Glutamatergic neuron (in vitro differentiated cells): ENCODE results near the gene COL17A1. TPM values are rescaled to one million over a fixed set of nuclear protein-coding genes. Genes with fewer than 3 reads are reported as not detected.

Experiments used
- DNase-seq: peaks from one replicate; pipeline ENCODE4 v3.0.0; 2022
- H3K27ac Mint-ChIP-seq: one replicate; pipeline ENCODE4 v1.8.0; 2020; ENCODE audit warnings: mild to moderate bottlenecking, mixed read lengths, inconsistent platforms; ENCODE audit not compliant: unreplicated experiment
- H3K27me3 Mint-ChIP-seq: one replicate; pipeline ENCODE4 v1.8.0; 2020; ENCODE audit warnings: mild to moderate bottlenecking, moderate library complexity, mixed read lengths, inconsistent platforms; ENCODE audit not compliant: unreplicated experiment
- H3K36me3 Mint-ChIP-seq: one replicate; pipeline ENCODE4 v1.8.0; 2020; ENCODE audit warnings: mild to moderate bottlenecking, mixed read lengths, inconsistent platforms; ENCODE audit not compliant: unreplicated experiment
- H3K4me1 Mint-ChIP-seq: one replicate; pipeline ENCODE4 v1.8.0; 2020; ENCODE audit warnings: mild to moderate bottlenecking, low read depth, mixed read lengths, inconsistent platforms; ENCODE audit not compliant: unreplicated experiment
- H3K4me3 Mint-ChIP-seq: one replicate; pipeline ENCODE4 v1.8.0; 2020; ENCODE audit warnings: mild to moderate bottlenecking, mixed read lengths, inconsistent platforms; ENCODE audit not compliant: unreplicated experiment
- H3K9me3 Mint-ChIP-seq: one replicate; pipeline ENCODE4 v1.8.0; 2020; ENCODE audit warnings: mild to moderate bottlenecking, moderate library complexity, mixed read lengths, inconsistent platforms; ENCODE audit not compliant: unreplicated experiment
- total RNA-seq: library from RNA; stranded (reverse); fragmentation: NEBNext Ultra II Directional; extraction: Animal tissue kit (Norgen Biotek cat#: 25700); gene quantifications from one replicate; pipeline ENCODE4 v1.2.1, GENCODE V29; 2021; ENCODE audit not compliant: unreplicated experiment
- TF ChIP-seq, protein P1 (sequence below): fragments of 200-600 bp; sonication (generic); IDR thresholded peaks from one replicate; pipeline ENCODE4 v1.5.0; 2021; ENCODE audit not compliant: partially characterized antibody, unreplicated experiment

The COL17A1 gene
- total RNA-seq, 1 donor from 2014 or later: not detected

DNA sequence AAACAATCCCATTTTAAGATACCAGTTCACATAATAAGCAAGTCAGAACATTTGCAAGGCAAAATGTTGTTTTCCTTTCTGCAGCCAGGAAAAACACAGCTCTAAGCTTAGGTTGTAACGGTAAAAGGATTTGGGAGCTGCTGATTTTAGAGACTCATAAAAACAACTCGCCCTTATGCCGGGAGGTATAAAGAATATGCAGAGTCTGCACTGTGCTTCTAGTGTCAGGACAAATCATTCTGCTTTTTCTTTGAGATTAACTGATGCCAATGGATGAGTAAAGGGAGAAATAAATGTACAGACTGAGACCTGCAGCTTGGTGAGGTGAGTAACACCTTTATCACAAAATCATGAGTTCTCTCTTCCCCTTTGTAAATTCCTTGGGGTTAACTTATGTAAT lies 34.3 kb upstream of the COL17A1 start:
- H3K27me3 Mint-ChIP-seq: peaks cover 1% of the 10 kb centered on the region
- H3K9me3 Mint-ChIP-seq: peaks cover 3% of the 10 kb centered on the region
- no peaks in the 10 kb centered on the region for H3K36me3 Mint-ChIP-seq
- no peak overlapping the region for H3K27ac Mint-ChIP-seq
- DNase-seq: no peak
- H3K4me3 Mint-ChIP-seq: no peak overlapping the region
- TF ChIP-seq, protein P1, sequence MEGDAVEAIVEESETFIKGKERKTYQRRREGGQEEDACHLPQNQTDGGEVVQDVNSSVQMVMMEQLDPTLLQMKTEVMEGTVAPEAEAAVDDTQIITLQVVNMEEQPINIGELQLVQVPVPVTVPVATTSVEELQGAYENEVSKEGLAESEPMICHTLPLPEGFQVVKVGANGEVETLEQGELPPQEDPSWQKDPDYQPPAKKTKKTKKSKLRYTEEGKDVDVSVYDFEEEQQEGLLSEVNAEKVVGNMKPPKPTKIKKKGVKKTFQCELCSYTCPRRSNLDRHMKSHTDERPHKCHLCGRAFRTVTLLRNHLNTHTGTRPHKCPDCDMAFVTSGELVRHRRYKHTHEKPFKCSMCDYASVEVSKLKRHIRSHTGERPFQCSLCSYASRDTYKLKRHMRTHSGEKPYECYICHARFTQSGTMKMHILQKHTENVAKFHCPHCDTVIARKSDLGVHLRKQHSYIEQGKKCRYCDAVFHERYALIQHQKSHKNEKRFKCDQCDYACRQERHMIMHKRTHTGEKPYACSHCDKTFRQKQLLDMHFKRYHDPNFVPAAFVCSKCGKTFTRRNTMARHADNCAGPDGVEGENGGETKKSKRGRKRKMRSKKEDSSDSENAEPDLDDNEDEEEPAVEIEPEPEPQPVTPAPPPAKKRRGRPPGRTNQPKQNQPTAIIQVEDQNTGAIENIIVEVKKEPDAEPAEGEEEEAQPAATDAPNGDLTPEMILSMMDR: no peak
- no peaks in the 10 kb centered on the region for H3K4me1 Mint-ChIP-seq

DNA sequence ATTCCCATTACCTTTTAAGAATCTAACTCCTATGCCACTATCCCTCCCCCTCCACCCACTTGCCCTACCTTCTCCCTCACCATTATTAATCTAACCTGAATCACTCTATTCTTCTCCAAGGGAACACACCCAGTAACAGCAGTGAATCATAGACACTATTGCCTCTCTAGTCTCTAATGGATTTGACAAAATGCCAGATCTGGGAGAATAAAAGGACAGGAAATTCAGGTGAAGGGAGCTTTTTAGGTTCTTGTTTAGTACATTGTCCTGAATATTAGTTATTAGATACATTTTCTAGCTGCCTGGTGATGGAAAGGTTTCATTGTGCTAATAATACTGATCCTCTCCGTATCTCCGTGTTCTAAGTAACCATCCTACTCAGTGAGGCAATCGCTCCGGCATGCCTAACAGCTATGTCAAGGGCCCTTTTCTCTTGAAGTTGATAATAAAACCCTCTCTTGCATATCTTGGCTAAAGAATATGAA lies 32.2 kb upstream of the COL17A1 start:
- Mint-ChIP-seq H3K4me1 (no peaks in the 10 kb centered on the region), H3K27me3 (peaks cover 1% of the 10 kb centered on the region), H3K27ac (no peak overlapping the region), H3K36me3 (no peaks in the 10 kb centered on the region), H3K9me3 (peaks cover 3% of the 10 kb centered on the region), H3K4me3 (no peak overlapping the region)
- DNase-seq: no peak
- TF ChIP-seq, protein P1: no peak

DNA sequence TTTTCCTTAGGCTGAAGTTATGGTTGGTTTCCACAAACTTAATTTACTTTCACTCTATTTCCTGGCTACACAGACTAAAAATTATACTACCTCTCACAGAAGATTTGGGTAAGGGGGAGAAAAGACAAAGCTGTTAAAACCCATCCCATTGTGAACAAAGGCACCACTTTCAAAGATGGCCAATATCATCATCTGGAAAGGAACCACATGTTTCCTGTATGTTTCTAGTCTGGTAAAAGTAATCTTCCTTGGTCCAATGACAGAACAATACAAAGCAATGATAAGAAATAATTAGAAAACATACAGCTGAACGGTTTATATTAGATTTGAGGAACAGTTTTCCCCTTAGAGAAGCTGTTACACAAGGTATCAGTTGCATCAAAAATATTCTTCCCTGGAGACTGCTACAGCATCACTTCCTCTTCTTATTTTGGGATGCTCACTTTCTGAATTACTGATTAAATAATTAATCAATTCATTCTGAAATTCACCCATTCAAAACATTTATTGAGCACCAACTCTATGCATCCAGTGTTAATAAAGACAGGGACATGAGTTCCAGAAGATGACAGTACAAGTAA lies 27.8 kb upstream of the COL17A1 start:
- Mint-ChIP-seq H3K9me3 (no peaks in the 10 kb centered on the region), H3K27ac (no peak overlapping the region)

GRCh38 chr10:104109908-104110662 lies 24.4 kb upstream of the COL17A1 start:
- TF ChIP-seq, protein P1: no peak

More for the DNA sequence above, 27.8 kb upstream of the COL17A1 start:
- H3K4me1 Mint-ChIP-seq: no peaks in the 10 kb centered on the region
- TF ChIP-seq, protein P1: no peak
- H3K27me3 Mint-ChIP-seq: peaks cover 1% of the 10 kb centered on the region
- no peak overlapping the region for H3K4me3 Mint-ChIP-seq
- no peaks in the 10 kb centered on the region for H3K36me3 Mint-ChIP-seq
- no peak for DNase-seq

DNA sequence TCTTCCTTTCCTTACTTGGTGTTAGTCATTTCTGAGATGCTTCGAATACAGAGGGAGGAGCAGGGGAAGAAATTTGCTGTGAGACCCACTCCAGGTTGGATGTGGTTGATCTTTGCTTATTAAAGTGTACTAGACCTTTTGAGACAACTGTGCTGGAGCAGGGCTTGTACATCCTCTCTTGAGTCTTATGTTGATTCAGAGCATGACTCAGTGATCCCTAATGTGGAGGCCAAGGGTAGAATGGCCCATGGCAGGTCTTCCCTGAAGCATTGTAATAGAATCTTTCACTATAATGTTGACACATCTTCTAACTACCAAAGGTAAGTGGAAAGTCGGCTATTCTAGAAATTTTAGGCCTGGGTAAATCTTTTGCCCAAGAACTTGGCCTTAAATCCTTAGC lies 19.2 kb upstream of the COL17A1 start:
- Mint-ChIP-seq H3K9me3 (no peaks in the 10 kb centered on the region), H3K27ac (no peak overlapping the region), H3K36me3 (no peaks in the 10 kb centered on the region), H3K4me3 (no peak overlapping the region), H3K27me3 (no peaks in the 10 kb centered on the region), H3K4me1 (no peaks in the 10 kb centered on the region)
- DNase-seq: no peak
- TF ChIP-seq, protein P1: no peak

More at GRCh38 chr10:104109908-104110662, 24.4 kb upstream of the COL17A1 start:
- Mint-ChIP-seq H3K27me3 (no peaks in the 10 kb centered on the region), H3K4me3 (no peak overlapping the region), H3K36me3 (no peaks in the 10 kb centered on the region), H3K9me3 (no peaks in the 10 kb centered on the region), H3K4me1 (no peaks in the 10 kb centered on the region), H3K27ac (no peak overlapping the region)
- no peak for DNase-seq
